ENCODE results near the gene LENEP.

Gene LENEP

DNA sequence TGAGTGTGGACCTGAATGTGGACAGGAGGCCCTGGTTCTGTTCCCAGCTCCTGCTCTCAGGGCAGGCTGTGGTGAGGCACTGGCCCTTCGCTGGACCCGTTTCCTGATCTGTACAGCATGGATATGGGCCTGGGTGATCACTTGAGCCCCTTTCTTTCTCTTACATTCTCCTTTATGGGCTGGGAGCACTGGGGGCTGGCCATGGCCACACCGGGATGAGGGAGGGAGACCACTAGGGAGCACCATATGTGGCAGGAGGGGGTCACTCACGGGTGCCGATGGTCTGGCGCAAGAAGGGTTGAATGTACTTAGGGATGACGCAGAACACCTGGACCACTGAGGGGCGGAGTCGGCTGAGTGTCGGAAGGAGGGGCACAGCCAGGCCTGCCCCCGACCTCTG is 37.5 kb downstream of the LENEP start:
- Histone ChIP-seq H3K9ac (ENCODE audit: low read length) (no peak overlapping the region), H3K4me1 (ENCODE audit: low read length) (no peaks in the 10 kb centered on the region), H3K9me2 (replicated peaks; ENCODE audit: insufficient read depth, low read length) (no peaks in the 10 kb centered on the region), H3K79me2 (ENCODE audit: low read length) (no peaks in the 10 kb centered on the region), H2AFZ (ENCODE audit: low read length) (no peak overlapping the region), H3K27me3 (replicated peaks; ENCODE audit: insufficient read depth, low read length) (0 out of 2 replicates have a peak, but pooled peaks cover 8% of the 10 kb centered on the region), H3K4me3 (ENCODE audit: low read length) (no peak overlapping the region), H3K36me3 (replicated peaks; ENCODE audit: insufficient read depth, low read length) (no peaks in the 10 kb centered on the region), H3K9me3 (replicated peaks; ENCODE audit: insufficient read depth, low read length) (no peaks in the 10 kb centered on the region), H3K4me2 (ENCODE audit: low read depth, low read length) (no peak overlapping the region), H3K27ac (ENCODE audit: low read length) (no peak overlapping the region), H4K20me1 (ENCODE audit: insufficient read depth, low read length) (no peaks in the 10 kb centered on the region), H3F3A (ENCODE audit: insufficient read depth, low read length) (no peaks in the 10 kb centered on the region)
- TF ChIP-seq EZH2phosphoT487 (IDR thresholded peaks at IDR 0.05; ENCODE audit: low read length) (no peak), EZH2 (optimal IDR thresholded peaks at IDR 0.05; ENCODE audit: low read depth, low read length) (no peak)
- TF ChIP-seq, protein P1, sequence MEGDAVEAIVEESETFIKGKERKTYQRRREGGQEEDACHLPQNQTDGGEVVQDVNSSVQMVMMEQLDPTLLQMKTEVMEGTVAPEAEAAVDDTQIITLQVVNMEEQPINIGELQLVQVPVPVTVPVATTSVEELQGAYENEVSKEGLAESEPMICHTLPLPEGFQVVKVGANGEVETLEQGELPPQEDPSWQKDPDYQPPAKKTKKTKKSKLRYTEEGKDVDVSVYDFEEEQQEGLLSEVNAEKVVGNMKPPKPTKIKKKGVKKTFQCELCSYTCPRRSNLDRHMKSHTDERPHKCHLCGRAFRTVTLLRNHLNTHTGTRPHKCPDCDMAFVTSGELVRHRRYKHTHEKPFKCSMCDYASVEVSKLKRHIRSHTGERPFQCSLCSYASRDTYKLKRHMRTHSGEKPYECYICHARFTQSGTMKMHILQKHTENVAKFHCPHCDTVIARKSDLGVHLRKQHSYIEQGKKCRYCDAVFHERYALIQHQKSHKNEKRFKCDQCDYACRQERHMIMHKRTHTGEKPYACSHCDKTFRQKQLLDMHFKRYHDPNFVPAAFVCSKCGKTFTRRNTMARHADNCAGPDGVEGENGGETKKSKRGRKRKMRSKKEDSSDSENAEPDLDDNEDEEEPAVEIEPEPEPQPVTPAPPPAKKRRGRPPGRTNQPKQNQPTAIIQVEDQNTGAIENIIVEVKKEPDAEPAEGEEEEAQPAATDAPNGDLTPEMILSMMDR (IDR thresholded peaks at IDR 0.05; ENCODE audit: low read length), result no peak
- DNase-seq, result no peak

DNA sequence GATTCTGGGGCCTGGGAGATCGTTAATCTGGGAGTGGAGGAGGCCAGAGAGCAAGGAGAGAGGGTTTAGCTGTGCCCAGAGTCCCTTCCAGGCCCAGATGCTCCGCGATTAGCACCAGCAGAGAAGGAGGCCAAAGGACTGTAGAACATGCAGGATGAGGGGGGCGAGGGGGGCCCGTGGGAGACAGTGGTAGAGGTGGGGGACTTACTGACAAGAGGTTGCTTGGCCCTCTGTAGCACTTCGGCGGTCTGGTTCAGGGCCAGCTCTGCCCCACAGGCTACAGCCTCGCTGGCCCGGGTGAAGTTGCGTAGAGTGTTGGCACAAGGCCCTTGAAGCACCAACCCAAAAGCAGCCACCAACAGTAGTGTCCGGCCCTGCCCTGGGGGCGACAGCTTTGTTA is 39.5 kb downstream of the LENEP start:
- Histone ChIP-seq H3F3A (ENCODE audit: insufficient read depth, low read length) (no peaks in the 10 kb centered on the region), H3K36me3 (replicated peaks; ENCODE audit: insufficient read depth, low read length) (no peaks in the 10 kb centered on the region), H3K27ac (ENCODE audit: low read length) (no peak overlapping the region), H3K9me3 (replicated peaks; ENCODE audit: insufficient read depth, low read length) (no peaks in the 10 kb centered on the region), H3K27me3 (replicated peaks; ENCODE audit: insufficient read depth, low read length) (0 out of 2 replicates have a peak, but pooled peaks cover 8% of the 10 kb centered on the region), H4K20me1 (ENCODE audit: insufficient read depth, low read length) (no peaks in the 10 kb centered on the region), H3K4me2 (ENCODE audit: low read depth, low read length) (no peak overlapping the region), H3K9ac (ENCODE audit: low read length) (no peak overlapping the region), H3K79me2 (ENCODE audit: low read length) (no peaks in the 10 kb centered on the region), H3K4me3 (ENCODE audit: low read length) (no peak overlapping the region), H2AFZ (ENCODE audit: low read length) (no peak overlapping the region), H3K4me1 (ENCODE audit: low read length) (no peaks in the 10 kb centered on the region), H3K9me2 (replicated peaks; ENCODE audit: insufficient read depth, low read length) (no peaks in the 10 kb centered on the region)
- no peak for TF ChIP-seq EZH2 (optimal IDR thresholded peaks at IDR 0.05; ENCODE audit: low read depth, low read length)
- no peak for TF ChIP-seq EZH2phosphoT487 (IDR thresholded peaks at IDR 0.05; ENCODE audit: low read length)
- TF ChIP-seq, protein P1 (IDR thresholded peaks at IDR 0.05; ENCODE audit: low read length), result no peak
- no peak for DNase-seq

DNA sequence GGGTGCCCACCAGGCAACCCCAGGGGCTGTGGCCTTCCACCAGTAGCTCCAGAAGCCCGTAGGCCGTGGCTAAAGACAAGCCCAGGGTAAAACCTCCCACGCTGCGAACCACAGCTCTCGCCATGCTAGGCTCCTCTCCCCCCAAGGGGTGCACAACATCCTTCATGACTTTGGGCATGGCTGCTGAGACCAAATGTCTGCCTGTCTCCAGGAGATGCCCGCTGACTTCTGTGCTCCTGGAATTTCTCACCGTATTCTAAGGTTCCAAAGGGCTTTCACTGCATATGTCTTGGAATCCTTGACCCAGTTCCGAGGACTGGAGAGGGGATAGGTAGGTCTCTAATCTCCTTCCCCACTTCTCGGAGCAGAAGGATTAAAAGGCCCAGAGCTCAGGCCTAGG is 40.1 kb downstream of the LENEP start, which contains the start of the genes DCST1 and DCST2:
DCST1 (plus strand) TSS at position 301 of the 400 bp plus-strand sequence. CDS start 213 bp downstream, outside the sequence.
DCST2 (minus strand) TSS at position 258 of the 400 bp plus-strand sequence; CDS start at position 178, 80 bp downstream.
- no peaks in the 10 kb centered on the region for H3K36me3 ChIP-seq (replicated peaks; ENCODE audit: insufficient read depth, low read length)
- H3F3A ChIP-seq (ENCODE audit: insufficient read depth, low read length), result peaks cover under 1% of the 10 kb centered on the region; the same call in 1 of the 2 replicates
- 0 out of 2 replicates have a peak, but pooled peaks cover 8% of the 10 kb centered on the region for H3K27me3 ChIP-seq (replicated peaks; ENCODE audit: insufficient read depth, low read length)
- H3K9ac ChIP-seq (ENCODE audit: low read length), result no peak within 1 kb of the TSS
- no peak within 1 kb of the TSS for H2AFZ ChIP-seq (ENCODE audit: low read length)
- no peaks in the 10 kb centered on the region for H3K9me2 ChIP-seq (replicated peaks; ENCODE audit: insufficient read depth, low read length)
- no peaks in the 10 kb centered on the region for H3K79me2 ChIP-seq (ENCODE audit: low read length)
- no peak for DNase-seq
- H3K4me1 ChIP-seq (ENCODE audit: low read length), result peaks cover 6% of the 10 kb centered on the region
- no peak within 1 kb of the TSS for H3K27ac ChIP-seq (ENCODE audit: low read length)
- no peaks in the 10 kb centered on the region for H4K20me1 ChIP-seq (ENCODE audit: insufficient read depth, low read length)
- no peaks in the 10 kb centered on the region for H3K9me3 ChIP-seq (replicated peaks; ENCODE audit: insufficient read depth, low read length)
- no peak within 1 kb of the TSS for H3K4me2 ChIP-seq (ENCODE audit: low read depth, low read length)
- H3K4me3 ChIP-seq (ENCODE audit: low read length), result no peak within 1 kb of the TSS
- TF ChIP-seq EZH2phosphoT487 (IDR thresholded peaks at IDR 0.05; ENCODE audit: low read length), result no peak
- TF ChIP-seq, protein P1 (IDR thresholded peaks at IDR 0.05; ENCODE audit: low read length), result no peak
- no peak for TF ChIP-seq EZH2 (optimal IDR thresholded peaks at IDR 0.05; ENCODE audit: low read depth, low read length)
